Stimulated activated naive CD4-positive, alpha-beta T cell (primary cell): ENCODE measurements around the gene PDE6A.
A peak's percentile ranks its signal among the peaks of the same experiment; 100 is the strongest.
"Not testable (repeated sequence)": the region's sequence is repeated elsewhere in the genome, so short reads cannot be mapped to it uniquely, and the experiment has no call there.

Source experiments
- DNase-seq, 6 experiments: peaks; one replicate each; lab custom pipeline; 2025; lab: John Stamatoyannopoulos, UW

PDE6A gene

DNA sequence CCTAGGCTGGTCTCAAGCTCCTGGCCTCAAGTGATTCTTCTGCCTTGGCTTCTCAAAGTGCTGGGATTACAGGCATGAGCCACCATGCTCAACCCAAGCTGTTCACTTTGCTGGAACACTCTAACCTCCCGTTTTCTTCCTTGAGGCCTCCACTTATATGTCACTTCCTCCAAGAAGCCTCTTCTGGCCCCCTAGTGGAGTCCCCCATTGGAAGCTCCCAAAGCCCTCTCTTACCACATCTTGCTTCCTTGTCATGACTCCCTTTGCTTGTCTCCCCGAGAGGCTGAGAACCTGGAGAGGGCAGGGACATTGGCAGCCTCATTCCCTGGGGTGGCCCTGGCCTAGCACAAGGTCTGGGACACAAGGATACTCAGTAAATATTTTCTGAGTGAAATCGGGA, 80.8 kb downstream of the PDE6A start:
- DNase-seq = no peak

DNA sequence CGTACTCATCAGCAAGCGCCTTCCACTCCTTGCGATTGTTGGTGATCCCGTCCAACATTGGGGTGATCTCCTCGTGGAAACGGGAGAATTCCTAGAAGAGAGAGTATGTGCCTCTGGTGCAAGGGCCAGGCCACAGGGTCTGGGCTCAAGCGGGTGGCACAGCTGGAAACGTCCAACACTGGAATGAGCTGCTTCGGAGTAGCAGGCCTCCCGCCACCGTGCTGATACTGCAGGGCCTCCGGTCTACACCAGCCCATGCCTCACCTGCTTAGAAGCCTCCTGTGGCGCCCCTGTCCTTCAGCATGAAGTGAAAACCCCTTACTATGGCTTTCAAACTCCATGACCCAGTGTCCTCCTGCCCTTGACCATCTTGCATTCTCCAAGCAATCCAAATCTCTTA, 81.4 kb downstream of the PDE6A start:
- no peak for DNase-seq

DNA sequence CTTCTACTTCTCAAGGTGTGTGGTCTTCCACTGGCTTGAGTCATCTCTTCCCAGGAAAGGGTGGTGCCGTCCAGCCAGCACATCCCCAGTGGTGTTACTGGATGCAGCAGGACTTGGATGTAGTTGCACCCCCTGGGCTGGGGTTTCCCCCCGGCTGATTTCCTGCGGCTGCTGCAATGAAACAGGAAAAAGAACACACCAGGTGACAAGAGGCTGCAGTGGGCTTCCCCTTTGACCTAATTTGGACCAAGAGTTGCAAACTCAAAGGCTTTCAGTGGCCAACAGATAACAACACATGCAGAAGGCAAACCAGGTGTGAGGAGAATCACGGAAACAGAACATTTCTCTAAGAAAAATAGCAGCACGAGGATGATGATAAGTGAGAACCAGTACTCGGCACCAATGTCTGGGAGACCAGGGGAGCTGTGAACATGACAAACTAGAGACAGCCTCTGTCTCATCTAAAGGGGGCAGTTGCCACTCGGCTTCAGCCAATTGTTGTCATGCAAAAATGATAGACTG, 83.7 kb downstream of the PDE6A start:
- no peak for DNase-seq

DNA sequence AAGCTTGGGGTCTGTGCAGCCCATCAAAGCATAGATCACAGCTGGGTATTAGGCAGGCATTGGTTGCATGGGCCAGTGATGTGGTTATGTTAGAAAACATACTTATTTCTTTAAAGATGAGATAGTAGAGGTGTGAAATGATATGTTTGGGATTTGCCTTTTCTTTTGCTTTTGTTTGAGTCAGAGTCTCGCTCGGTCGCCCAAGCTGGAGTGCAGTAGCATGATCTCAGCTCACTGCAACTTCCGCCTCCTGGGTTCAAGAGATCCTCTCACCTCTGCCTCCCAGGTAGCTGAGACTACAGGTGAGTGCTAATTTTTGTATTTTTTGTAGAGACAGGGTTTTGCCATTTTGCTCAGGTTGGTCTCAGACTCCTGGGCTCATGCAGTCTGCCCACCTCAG, 84.8 kb downstream of the PDE6A start:
- no peak for DNase-seq

DNA sequence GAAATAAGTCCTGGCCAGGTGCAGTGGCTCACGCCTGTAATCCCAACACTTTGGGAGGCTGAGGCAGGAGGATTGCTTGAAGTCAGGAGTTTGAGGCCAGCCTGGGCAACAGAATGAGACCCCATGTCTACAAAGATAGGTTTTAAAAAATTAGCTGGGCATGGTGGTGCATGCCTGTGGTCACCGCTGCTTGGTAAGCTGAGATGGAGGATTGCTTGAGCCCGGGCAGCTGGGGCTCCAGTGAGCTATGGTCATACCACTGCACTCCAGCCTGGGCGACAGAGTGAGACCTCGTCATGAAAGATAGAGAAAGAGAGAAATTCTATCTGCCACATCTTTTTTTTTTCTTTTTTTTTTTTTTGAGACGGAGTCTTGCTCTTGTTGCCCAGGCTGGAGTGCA, 86.1 kb downstream of the PDE6A start:
- not testable (repeated sequence) for DNase-seq

DNA sequence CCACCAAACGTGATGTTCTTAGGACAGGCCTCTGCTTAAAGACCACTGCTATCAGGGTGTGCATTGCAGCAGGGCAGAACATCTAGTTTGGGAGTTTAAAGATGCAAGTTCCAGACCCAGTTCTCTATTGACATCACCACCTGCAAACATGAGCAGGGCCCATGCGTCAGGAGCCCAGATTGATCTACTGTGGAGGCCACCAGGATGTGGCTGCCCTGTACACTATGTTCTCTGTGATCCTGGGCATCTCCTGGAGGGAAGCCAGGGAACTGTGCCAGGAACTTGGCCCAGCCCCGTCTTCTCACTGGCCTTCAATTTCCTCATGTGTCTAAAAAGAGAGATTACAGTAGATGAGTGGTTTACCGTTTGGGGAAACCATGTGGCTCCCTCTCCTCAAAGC, 87.1 kb downstream of the PDE6A start:
- no peak for DNase-seq

DNA sequence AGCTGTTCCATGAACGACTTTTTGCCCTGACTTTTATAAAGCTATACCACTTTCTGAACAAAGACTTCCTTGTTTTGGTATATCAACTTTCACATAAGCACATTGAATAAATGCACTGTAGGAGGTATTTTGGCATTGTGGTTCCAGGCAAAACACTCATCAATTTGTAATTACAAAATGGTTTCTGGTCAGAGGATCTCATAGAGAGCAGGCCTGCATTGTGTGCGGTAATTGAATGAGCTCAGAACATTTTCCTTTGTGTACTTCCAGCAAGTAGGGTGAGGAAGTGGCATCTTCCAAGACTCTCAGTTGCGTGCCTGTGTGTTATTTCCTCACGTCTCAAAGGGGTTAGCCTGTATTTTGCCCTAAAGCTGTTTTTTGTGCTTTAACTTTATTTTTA, 89.2 kb downstream of the PDE6A start:
- DNase-seq = no peak

DNA sequence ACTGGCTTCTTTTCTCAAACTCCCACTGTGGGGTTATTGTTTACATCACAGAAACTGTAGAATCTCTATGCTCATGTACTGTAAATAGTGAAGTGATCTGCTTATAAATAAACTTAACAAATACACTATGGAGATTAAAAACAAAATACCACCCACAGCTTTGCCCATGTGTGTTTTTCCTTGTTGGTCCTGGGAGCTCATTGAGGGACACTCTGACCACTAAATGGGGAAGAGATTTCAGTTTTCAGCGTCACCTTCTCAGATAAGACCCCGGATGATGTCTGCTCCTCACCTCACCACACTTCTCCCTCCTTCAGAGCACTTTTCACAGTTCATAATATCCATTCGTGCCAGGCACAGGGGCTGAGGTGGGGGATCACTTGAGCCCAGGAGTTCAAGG, 89.7 kb downstream of the PDE6A start:
- DNase-seq = no peak

DNA sequence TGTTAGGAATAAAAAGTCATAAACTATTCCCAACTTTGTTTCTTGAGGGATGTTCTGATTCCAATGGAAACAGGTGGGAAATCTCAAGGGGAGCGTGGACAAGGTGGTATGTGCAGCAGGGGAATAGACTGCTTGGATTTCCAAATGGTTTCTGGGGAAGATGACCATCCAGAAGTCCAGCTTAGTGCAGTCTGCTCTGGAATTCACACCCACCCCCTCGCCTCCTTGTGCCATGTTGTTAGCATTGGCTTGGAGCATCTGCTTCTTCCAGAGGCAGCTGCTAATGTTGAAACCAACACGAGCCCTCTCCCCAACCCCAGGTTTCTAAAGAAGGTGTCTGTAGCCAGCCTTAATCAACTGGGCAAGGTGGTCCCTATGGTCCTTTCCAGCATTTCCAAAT, 90.9 kb downstream of the PDE6A start:
- DNase-seq = no peak

DNA sequence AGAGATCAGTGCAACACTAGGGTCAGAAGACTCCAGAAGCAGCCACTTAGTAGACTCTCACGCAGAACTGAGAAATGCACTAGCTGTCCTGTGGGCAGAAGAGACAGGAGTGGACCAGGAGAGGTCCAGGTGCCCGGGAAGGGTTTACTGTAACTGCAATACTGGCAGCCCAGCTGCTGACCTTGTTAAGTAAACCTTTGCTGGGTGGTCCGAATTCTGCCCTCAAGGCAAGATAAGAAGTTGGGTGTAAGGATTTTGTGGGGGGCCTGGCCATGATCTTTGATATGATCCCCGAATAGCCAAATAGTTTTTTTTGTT, 91.3 kb downstream of the PDE6A start:
- DNase-seq = no peak

DNA sequence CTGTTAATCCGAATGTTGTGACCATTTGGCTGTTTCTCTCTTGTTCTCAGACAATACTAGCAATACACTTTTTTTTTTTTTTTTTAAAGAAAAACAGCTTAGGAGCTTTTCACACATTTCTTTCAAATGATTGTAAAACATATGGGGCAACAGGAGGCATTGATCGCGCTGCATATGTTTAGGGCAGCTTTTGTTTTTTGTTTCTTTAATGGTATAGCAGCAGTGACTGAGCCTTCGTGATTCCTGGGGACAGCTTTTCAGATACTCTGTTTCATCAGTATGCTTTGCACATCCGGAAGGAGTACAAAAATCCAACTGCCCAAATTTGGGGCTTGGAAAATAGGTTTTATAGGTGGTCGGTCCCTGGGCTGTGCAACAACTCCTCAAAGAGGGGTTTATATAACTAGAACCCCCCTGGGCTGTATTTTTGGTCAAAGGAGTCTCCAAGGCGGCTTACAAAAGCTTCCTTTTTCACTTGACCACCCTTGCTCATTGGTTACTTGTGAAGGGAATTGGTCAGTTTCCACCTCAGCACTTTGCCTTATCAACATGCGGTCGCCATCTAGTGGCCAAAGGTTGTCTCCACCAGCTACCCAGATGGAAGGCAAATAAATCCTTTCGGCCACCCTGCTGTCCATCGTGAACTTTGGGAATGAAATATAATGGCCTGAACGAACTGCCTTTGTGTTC, 91.8 kb downstream of the PDE6A start:
- DNase-seq = peak in 3 of 6 experiments; percentile 6 to 16 (median 15)

DNA sequence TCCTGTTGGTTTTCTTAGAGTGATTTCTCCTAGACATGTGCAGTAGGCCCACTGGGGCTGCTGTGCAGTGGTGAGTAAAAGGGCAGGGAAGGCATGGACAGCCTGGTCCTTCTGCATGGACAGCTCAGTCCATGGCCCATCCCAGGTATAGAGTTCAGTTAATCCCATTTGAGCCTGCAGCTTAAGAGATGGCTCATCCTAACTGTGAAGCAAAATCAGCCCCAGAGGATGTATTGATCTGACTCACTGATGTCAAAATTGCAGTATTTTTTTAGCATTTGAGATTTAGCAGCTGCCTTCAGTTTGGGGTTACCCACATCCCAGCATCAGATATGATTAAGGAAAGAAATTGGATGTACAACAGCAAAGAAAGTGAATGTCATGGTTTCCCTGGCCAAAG, 93.4 kb downstream of the PDE6A start:
- no peak for DNase-seq

DNA sequence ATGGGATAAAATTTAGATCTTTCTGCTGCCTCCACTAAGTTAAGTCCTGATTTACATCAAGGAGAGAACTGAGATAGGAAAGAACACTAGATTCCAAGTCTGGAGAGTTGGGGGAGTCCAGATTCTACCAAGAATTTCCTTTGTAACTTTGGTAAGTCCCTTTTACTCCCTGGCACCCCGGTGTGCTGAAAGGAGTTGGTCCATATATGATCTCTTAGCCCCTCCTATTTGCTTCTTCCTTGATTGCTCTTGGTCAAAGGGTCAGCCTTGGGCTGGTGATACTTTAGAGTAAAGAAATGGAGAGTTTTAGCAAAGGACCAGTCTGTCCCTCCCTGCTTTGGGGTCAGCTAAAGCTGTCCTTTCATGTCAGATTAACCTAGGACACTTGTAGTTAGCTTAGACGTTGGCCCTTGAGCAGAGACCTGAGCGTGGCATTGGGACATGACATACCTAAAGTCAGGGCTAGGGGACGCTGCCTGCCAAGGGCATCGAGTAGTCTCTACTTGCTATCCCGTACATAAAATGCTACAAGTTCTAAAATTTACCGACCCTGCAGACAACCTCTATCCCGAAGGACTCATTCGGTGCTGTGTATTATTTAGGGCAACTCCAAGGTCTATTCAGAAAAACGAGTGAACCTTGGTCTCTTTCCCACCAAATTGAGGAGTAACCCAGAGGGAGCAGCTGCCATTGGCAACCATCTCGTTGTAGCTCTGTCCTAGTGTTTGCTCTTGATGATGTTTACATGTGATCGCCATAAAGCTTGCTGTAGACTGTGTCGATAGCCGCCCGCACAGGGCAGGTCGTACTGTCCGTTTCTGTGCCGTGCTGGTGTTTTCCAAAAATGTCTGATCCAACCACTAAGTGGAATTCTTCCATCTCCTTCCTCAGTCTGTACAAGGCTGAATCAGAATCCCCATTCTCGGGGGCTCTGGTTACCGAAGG, 94.4 kb downstream of the PDE6A start:
- no peak for DNase-seq

DNA sequence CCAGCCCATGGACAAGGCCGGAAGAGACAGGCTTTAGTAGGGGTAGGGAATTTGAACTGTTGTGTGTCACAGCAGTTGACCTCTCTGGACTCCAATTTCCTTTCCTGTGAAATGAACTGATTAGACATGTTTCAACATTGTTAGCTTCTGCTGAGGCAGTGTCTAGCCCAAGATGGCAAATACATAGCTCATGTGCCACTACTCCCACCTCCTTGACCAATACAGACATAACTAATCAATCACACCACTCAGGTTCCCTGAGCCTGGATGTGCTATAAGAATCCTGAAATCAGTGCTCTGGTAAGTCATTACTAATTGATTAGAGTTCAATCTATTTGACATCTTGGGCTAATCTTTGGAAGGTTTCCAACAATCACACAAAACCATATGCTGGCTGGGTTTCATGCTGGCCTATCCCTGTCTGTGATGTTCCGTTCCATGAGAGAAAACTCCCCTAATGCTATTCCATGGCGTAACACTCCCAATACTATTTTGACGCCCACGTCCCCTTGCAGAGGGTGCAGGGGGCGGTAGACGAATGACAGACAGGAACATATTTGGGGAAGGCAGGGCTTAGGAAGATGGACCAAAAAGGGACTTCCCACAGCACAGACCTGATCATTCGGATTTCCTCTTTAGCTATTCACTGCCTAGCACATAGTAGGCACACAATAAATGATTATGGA, 95.2 kb downstream of the PDE6A start:
- DNase-seq = no peak

DNA sequence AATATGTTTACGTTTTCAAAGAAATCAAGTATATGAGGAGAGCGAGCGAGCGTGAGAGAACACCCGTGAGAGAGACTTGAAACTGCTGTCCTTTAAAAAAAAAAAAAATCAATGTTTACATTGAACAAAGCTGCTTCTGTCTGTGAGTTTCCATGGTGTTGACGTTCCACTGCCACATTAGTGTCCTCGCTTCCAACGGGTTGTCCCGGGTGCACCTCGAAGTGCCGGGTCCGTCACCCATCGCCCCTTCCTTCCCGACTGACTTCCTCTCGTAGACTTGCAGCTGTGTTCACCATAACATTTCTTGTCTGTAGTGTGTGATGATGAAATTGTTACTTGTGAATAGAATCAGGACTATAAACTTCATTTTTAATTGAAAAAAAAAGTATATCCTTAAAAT, 97.0 kb downstream of the PDE6A start:
- DNase-seq = no peak

DNA sequence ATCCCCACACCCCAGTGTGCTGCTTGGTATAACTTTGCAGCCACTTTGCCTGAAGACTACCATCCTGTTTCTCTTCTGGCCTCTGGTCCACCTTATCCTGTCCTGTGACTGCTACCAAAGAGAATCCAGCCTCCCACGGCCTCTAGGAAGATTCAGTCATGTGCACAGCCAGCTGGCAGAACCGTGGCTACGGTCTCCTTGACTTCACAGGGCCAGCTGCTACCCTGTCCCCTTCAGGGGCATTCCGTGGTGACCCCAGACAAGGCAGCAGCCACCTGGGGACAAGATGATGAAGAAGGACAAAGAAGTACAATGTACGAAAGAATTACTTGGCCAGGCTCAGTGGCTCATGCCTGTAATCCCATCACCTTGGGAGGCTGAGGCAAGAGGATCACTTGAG, 98.6 kb downstream of the PDE6A start:
- no peak for DNase-seq

DNA sequence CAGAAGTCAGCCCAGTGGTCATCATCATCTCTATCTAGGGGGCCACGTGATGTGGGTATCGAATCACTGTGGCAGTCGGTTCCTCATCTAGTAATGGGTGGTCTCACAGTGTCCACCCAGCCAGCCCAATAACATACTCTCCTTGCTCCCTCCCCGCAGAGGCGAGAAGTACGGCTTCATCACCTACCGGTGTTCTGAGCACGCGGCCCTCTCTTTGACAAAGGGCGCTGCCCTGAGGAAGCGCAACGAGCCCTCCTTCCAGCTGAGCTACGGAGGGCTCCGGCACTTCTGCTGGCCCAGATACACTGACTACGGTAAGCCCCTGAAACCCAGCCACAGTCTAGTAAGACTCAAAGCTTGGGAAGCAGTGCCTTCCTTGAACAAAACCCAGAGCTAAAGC, 99.0 kb downstream of the PDE6A start:
- no peak for DNase-seq

DNA sequence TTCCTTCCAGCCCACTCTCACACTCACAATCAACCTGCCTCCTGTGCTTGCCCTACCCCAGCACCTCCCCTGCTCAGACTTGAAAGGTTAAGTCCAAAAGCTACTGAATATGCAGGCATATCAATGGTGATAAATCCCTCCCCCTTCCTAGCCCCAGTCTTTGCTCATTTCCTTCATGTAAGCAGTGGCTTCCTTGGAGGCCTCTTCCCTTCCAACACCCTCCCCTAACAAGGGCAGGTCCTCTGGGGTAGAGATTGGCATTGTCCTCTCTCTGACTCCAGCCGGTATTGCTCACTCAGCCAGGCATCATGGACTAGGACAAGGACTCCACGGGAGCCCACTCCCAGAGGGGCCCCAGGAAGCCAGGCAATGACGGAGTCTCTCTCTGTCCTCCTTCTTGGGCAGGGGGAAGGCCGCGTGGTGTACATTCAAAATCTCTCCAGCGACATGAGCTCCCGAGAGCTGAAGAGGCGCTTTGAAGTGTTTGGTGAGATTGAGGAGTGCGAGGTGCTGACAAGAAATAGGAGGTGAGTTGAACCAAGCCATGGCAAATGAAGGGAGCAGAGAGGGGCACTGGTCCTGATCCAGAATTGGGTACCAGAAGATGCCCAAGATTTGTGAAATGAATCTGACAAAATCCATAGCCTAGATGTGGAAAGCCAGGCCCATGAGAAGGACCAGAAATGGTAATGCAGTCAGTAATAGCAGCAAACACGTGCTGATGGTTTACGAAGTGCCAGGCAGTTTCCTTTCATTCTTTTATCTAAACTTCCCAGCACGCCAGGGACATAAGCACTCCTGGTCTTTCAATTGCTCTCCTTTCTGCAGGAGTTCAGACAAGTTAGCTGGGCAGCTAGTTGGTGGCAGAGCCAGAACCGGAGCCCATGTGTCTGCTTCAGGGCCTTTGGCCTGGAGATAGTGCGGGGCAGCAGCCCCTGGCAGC, 102.5 kb downstream of the PDE6A start:
- DNase-seq = no peak

DNA sequence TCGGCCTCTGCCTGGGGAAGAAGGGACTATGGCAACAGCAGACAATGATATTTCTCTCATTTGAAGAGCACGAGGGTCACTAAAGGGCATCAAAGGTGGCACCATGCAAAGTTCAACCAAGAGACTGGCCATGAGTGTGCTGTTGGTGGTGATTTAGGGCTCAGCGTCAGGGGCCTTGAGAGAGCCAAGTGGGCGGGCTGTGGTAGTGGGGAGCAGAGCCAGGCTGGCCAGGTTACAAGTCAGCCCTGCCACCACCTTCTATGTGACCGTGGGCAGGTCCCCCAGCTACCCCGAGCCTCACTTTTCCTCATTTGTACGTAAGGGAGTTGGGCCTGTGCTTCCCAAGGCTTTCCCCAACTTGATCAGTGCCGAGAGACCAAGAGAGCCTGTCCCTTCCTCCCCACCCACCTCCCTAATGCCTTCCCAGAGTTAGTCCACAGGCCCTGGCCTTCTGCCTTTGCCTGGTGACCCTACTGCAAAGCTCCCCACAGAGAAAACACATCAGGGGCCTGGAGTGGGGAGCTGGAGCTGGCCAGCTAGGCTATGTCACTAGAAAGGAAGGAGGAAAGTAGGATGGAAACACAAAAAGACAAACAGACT, 104.3 kb downstream of the PDE6A start:
- no peak for DNase-seq

DNA sequence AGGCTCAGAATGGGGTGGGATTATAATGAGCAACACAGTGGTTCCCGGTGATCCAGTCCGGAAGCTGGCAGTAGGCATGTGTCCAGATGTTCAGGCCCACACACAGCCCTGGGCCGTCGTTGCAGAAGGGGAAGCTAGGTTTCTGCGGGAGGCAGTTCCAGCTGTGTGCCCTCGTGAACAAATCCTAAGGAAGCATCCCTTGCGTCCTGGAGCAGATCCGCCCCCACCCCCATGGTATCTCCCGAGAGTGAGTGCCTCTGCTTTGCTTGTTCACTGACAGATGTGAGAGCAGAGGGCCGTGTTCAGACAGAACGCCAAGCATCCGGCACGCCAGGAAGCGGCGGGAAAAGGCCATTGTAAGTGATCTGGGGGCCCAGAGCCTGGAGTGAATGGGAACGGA, 104.8 kb downstream of the PDE6A start:
- DNase-seq = no peak
